K562 (cell line): ENCODE data around the gene TASP1. TPM values are rescaled to one million over a fixed set of nuclear protein-coding genes. Genes with fewer than 3 reads are reported as not detected.

Source experiments
- ATAC-seq: fragments of 200-7000 bp; cut with Tn5 transposase; 3 replicates; pipeline ENCODE4 v1.9.1; 2020; ENCODE audit warnings: moderate library complexity
- BruUV-seq: library from RNA; stranded (reverse); fragments of 400-500 nt; replicated peaks from 2 replicates; lab custom pipeline; 2021; lab: Mats Ljungman, UMichigan
- CTCF ChIA-PET: fragments of 300-600 bp; formaldehyde crosslinking; extraction: SDS; loops from one replicate; lab custom pipeline; 2021; ENCODE audit warnings: low intra/inter-chr PET ratio; lab: Yijun Ruan, JAX
- POLR2A ChIA-PET: fragments of 300-600, 350-650 bp; sonication (Branson Sonifier 250); formaldehyde crosslinking; extraction: SDS; loops from one replicate; lab custom pipeline; 2021; ENCODE audit warnings: antibody characterized with exemption, inconsistent platforms; lab: Yijun Ruan, JAX
- DNase-seq, 4 experiments: peaks; one replicate each; pipeline versions ENCODE4 v3.0.0 to v3.0.0-alpha.2; 2011 to 2018; ENCODE audit warnings: low spot score in 3 of 4, mixed read lengths in 3 of 4; ENCODE audit errors: extremely low read depth in 1 of 4
- FAIRE-seq: peaks from 2 replicates; lab custom pipeline; 2011; peaks lifted over from hg19 to GRCh38; lab: Jason Lieb, UNC
- H2AFZ ChIP-seq: 2 replicates; pipeline ENCODE4 v1.6.0; 2011; ENCODE audit warnings: low read depth, low read length, control low read depth, inconsistent platforms
- H3K27ac ChIP-seq: fragments of 200-600 bp; 3 replicates; pipeline ENCODE4 v1.8.0; 2011; ENCODE audit warnings: low read depth, mild to moderate bottlenecking, control low read depth, inconsistent platforms, low read length, moderate library complexity, mixed read lengths; ENCODE audit errors: extremely low read depth
- H3K27me3 ChIP-seq, 2 experiments: fragments of 300-600 bp in 1 of 2; 2 replicates in 1 of 2; 3 replicates in 1 of 2; pipeline versions ENCODE4 v1.6.0 to v1.8.0; 2011; ENCODE audit warnings: inconsistent platforms in 2 of 2, low read length in 2 of 2, mild to moderate bottlenecking in 1 of 2, mixed read lengths in 1 of 2, moderate library complexity in 1 of 2; ENCODE audit not compliant: control insufficient read depth in 2 of 2, insufficient read depth in 2 of 2
- H3K36me3 ChIP-seq: fragments of 300-600 bp; 3 replicates; pipeline ENCODE4 v1.8.0; 2011; ENCODE audit warnings: mild to moderate bottlenecking, low read length, inconsistent platforms; ENCODE audit not compliant: control insufficient read depth, insufficient read depth
- H3K4me1 ChIP-seq, 2 experiments: fragments of 200-600 bp in 1 of 2; replicated peaks in 1 of 2; 2 replicates in 1 of 2; 3 replicates in 1 of 2; pipeline versions ENCODE4 v1.5.1 to v1.8.0; 2011; ENCODE audit warnings: inconsistent platforms in 2 of 2, low read length in 2 of 2, mild to moderate bottlenecking in 1 of 2, mixed read lengths in 1 of 2, moderate library complexity in 1 of 2; ENCODE audit not compliant: control insufficient read depth in 2 of 2, insufficient read depth in 2 of 2
- H3K4me2 ChIP-seq: 2 replicates; pipeline ENCODE4 v1.6.1; 2011; ENCODE audit warnings: low read length, control low read depth, inconsistent platforms, mixed read lengths; ENCODE audit not compliant: insufficient read depth
- H3K4me3 ChIP-seq: fragments of 200-600 bp; sonication (generic), shearing (Covaris generic); 2 replicates; pipeline ENCODE4 v1.5.1; 2016; ENCODE audit warnings: control low read depth, inconsistent platforms
- H3K79me2 ChIP-seq: fragments of 200-600 bp; 3 replicates; pipeline ENCODE4 v1.8.0; 2011; ENCODE audit warnings: low read length, inconsistent platforms; ENCODE audit not compliant: control insufficient read depth, insufficient read depth
- H3K9ac ChIP-seq, 2 experiments: 2 replicates each; pipeline versions ENCODE4 v1.6.0 to v1.6.1; 2011; ENCODE audit warnings: low read depth in 2 of 2, low read length in 2 of 2, control low read depth in 1 of 2, inconsistent platforms in 1 of 2, mild to moderate bottlenecking in 1 of 2, mixed read lengths in 1 of 2; ENCODE audit not compliant: insufficient read depth in 1 of 2
- H3K9me1 ChIP-seq: one replicate; pipeline ENCODE4 v1.6.0; 2011; ENCODE audit warnings: inconsistent platforms, mild to moderate bottlenecking, low read length, moderate library complexity; ENCODE audit not compliant: control insufficient read depth, insufficient read depth
- H3K9me3 ChIP-seq: replicated peaks from 2 replicates; pipeline ENCODE4 v1.5.1; 2011; ENCODE audit warnings: low read depth, low read length, inconsistent platforms; ENCODE audit not compliant: control insufficient read depth, insufficient read depth
- H4K20me1 ChIP-seq: replicated peaks from 2 replicates; pipeline ENCODE4 v1.6.1; 2011; ENCODE audit warnings: low read length, inconsistent platforms, mixed read lengths; ENCODE audit not compliant: control insufficient read depth, insufficient read depth
- AFF1 ChIP-seq, 2 experiments: fragments of 450-650 bp; IDR thresholded peaks; 2 replicates each; pipeline ENCODE4 v1.6.1; 2018; ENCODE audit warnings: mild to moderate bottlenecking in 2 of 2, low read depth in 1 of 2; ENCODE audit not compliant: partially characterized antibody in 2 of 2
- ATF4 ChIP-seq: fragments of 450-650 bp; formaldehyde crosslinking; IDR thresholded peaks from 2 replicates; pipeline ENCODE4 v1.4.0; 2022; ENCODE audit warnings: mild to moderate bottlenecking, moderate library complexity
- CBX8 ChIP-seq: fragments of 200-600 bp; sonication (generic); IDR thresholded peaks from 2 replicates; pipeline ENCODE4 v1.6.1; 2012; ENCODE audit warnings: borderline replicate concordance, mixed run types, low read depth, mild to moderate bottlenecking, moderate library complexity, mixed read lengths, low read length, control low read depth, inconsistent platforms; ENCODE audit not compliant: poor library complexity, severe bottlenecking; ENCODE audit errors: extremely low read depth
- GABPB1 ChIP-seq: sonication (generic); formaldehyde crosslinking; IDR thresholded peaks from 2 replicates; pipeline ENCODE4 v1.8.0; 2022; ENCODE audit warnings: mild to moderate bottlenecking, missing genetic modification reagents
- MAFK ChIP-seq: IDR thresholded peaks from 2 replicates; pipeline ENCODE4 v1.6.1; 2011; ENCODE audit warnings: low read length, improper control_type of control experiment
- POLR3A ChIP-seq: IDR thresholded peaks from 2 replicates; pipeline ENCODE4 v1.6.1; 2011; ENCODE audit warnings: borderline replicate concordance, mild to moderate bottlenecking, moderate library complexity; ENCODE audit not compliant: insufficient read length, insufficient read depth; ENCODE audit errors: extremely low read depth
- PTTG1 ChIP-seq: fragments of 450-650 bp; IDR thresholded peaks from 2 replicates; pipeline ENCODE4 v1.6.1; 2016; ENCODE audit warnings: low read depth, mild to moderate bottlenecking, missing genetic modification characterization, missing compliant biosample characterization
- RBM14 ChIP-seq: fragments of 200-400 bp; formaldehyde crosslinking; IDR thresholded peaks from 2 replicates; pipeline ENCODE4 v1.6.1; 2018; ENCODE audit warnings: low read depth, mild to moderate bottlenecking, low read length, moderate library complexity, borderline replicate concordance; ENCODE audit not compliant: insufficient read depth
- SMAD3 ChIP-seq: fragments of 450-650 bp; formaldehyde crosslinking; conservative IDR thresholded peaks from 2 replicates; pipeline ENCODE4 v1.4.0; 2020; ENCODE audit warnings: mild to moderate bottlenecking
- ZBED1 ChIP-seq: IDR thresholded peaks from 2 replicates; pipeline ENCODE4 v1.6.1; 2014
- WGBS: fragments of 100-300 bp; shearing (Covaris generic); methylation state at CpG from one replicate; pipeline ENCODE4 v1.1.6; 2016; ENCODE audit warnings: low coverage, mixed read lengths; ENCODE audit not compliant: insufficient coverage; ENCODE audit errors: missing lambda C conversion rate; 5-methylcytosine and 5-hydroxymethylcytosine counted together
- in situ Hi-C: fragments of 300-500 bp; cut with MboI; formaldehyde crosslinking; loops from 4 replicates; pipeline ENCODE4 v1.15.0; 2018; ENCODE audit warnings: inconsistent platforms, mixed read lengths
- intact Hi-C: fragments of 100-400 bp; cut with micrococcal nuclease; formaldehyde crosslinking; loops from 2 replicates; pipeline ENCODE4 v1.14.2; 2022
- polyA plus RNA-seq, 8 experiments: library from polyadenylated mRNA; depleted of rRNA in 4 of 8; stranded (reverse) in 5 of 8; unstranded in 3 of 8; fragments of >200 nt; fragmentation: Nextera tagmentation in 2 of 8; fragmentation: Illumina TruSeq in 1 of 8; extraction: Ambion mirVana in 2 of 8; extraction: Trizol in 1 of 8; gene quantifications; 2 replicates each; pipeline versions ENCODE4 v1.2.1 to v1.2.3, GENCODE V29; 2011 to 2014; ENCODE audit warnings: inconsistent platforms in 1 of 8, missing spikeins in 1 of 8
- total RNA-seq, 7 experiments: library from RNA; depleted of rRNA in 6 of 7; stranded (reverse); fragments of >200 nt in 6 of 7; fragmentation: Illumina TruSeq in 2 of 7; extraction: Trizol in 2 of 7; gene quantifications; 2 replicates each; pipeline versions ENCODE4 v1.2.1 to v1.2.3, GENCODE V29; 2011 to 2021; ENCODE audit warnings: low replicate concordance in 1 of 7
- TF ChIP-seq, protein P1 (sequence below): sonication (generic); formaldehyde crosslinking; IDR thresholded peaks from 2 replicates; pipeline ENCODE4 v1.8.1; 2023; ENCODE audit warnings: mild to moderate bottlenecking, missing genetic modification reagents

TASP1 gene
- total and polyA plus RNA-seq, 9 of the 15 experiments (the other 6 are each of a cell fraction or from before 2014, with no cell fraction given) = 3.7 to 10.6 (median 6.4) TPM

DNA sequence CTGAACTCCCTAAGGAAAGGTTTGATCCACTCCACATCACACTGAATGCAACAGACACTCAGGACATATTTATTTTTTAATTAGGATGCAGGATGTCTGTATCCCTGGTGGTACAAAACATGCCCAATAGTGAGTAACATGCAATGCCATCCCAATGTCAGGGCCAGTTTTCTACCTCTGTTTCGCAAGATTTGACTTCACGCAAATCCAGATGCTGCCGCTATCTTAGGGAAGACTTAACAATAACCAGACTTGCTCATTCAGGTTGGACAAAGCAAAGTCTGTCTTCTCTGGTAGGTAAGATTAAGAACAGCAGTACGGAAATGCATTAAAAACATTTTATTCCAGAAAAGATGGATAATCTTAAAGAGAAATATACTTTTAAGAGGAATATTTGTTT lies 103.1 kb downstream of the TASP1 start (continued):
- no peak for TF ChIP-seq AFF1 (IDR thresholded peaks at IDR 0.05; ENCODE audit: low read depth in 1 of 2, partially characterized antibody in 2 of 2)
- TF ChIP-seq ZBED1 = no peak
- TF ChIP-seq, protein P1, sequence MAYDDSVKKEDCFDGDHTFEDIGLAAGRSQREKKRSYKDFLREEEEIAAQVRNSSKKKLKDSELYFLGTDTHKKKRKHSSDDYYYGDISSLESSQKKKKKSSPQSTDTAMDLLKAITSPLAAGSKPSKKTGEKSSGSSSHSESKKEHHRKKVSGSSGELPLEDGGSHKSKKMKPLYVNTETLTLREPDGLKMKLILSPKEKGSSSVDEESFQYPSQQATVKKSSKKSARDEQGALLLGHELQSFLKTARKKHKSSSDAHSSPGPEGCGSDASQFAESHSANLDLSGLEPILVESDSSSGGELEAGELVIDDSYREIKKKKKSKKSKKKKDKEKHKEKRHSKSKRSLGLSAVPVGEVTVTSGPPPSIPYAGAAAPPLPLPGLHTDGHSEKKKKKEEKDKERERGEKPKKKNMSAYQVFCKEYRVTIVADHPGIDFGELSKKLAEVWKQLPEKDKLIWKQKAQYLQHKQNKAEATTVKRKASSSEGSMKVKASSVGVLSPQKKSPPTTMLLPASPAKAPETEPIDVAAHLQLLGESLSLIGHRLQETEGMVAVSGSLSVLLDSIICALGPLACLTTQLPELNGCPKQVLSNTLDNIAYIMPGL (CRISPR knock-in tag) = no peak
- no peak for TF ChIP-seq POLR3A

- BruUV-seq = no TSS peak
- no peak for TF ChIP-seq CBX8
- TF ChIP-seq ATF4 = no peak
- no peak for TF ChIP-seq GABPB1 (CRISPR knock-in tag)
- TF ChIP-seq RBM14 = no peak
- no peak for TF ChIP-seq SMAD3 (CRISPR knock-in tag)
- no peak for TF ChIP-seq PTTG1
- TF ChIP-seq MAFK = no peak
Observed at GRCh38 chr20:13533946-13534345, 104.8 kb downstream of the TASP1 start.

More at GRCh38 chr20:13533946-13534345, 104.8 kb downstream of the TASP1 start:
- Histone ChIP-seq H2AFZ (no peak overlapping the region), H3K27ac (no peak overlapping the region), H3K4me2 (no peak overlapping the region), H3K9me1 (no peaks in the 10 kb centered on the region), H3K4me1 (no peaks in the 10 kb centered on the region; a peak in 1 of 5 replicates), H3K36me3 (no peaks in the 10 kb centered on the region), H3K79me2 (no peaks in the 10 kb centered on the region), H3K4me3 (no peak overlapping the region), H3K9me3 (no peaks in the 10 kb centered on the region), H4K20me1 (no peaks in the 10 kb centered on the region; the same call in 1 of the 2 replicates), H3K27me3 (no peaks in the 10 kb centered on the region), H3K9ac (no peak overlapping the region)
- WGBS = 77% methylated on average over 5 of the region's 5 CpGs
- in situ Hi-C loops = no loop called here
- ChIA-PET POLR2A (no interaction called here), CTCF (no interaction called here)
- ATAC-seq (no peak), DNase-seq (no peak), FAIRE-seq (no peak)
- intact Hi-C loops = no loop called here
